ENCODE data around the gene KLHDC4.
"Not testable (repeated sequence)": the region's sequence is repeated elsewhere in the genome, so short reads cannot be mapped to it uniquely, and the experiment has no call there.

KLHDC4 gene

DNA sequence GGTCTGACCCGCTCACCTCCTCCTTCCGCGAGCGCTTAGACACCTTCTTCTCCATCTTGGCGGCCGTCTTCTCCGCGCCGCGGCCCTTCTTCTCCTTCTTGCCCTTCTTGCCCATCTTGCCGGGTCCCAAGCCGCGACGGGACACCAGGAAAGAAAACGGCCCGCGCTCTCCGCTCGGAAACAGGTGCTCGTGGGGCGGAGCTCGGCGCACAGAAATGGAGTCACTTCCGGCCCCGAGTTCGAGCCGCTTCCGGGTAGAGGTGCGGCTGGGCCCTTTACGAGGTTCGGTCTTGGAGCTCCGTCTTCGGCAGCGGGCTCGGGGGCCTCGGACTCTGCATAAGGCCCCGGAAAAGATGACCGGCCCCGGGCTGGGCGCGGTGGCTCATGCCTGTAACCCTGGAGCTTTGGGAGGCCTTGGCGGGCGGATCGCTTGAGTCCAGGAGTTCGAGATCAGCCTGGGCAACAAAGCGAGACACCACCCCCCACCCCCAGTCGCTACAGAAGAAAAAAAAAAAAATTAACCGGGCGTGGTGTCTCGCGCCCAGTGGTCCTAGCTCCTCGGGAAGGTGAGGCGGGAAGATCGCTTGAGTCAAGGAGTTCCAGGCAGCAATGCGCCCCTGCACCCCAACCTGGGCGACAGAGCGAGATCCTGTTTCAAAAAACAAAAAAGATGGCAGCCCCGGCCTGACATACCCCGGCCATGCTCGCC lies at the start of gene KLHDC4:
Gene KLHDC4, minus strand, starts transcription at position 211 of the 709 bp plus-strand sequence. Its CDS starts 96 bp downstream, at position 115.
- DNase-seq (ENCODE audit: low read depth): peak; percentile 92

DNA sequence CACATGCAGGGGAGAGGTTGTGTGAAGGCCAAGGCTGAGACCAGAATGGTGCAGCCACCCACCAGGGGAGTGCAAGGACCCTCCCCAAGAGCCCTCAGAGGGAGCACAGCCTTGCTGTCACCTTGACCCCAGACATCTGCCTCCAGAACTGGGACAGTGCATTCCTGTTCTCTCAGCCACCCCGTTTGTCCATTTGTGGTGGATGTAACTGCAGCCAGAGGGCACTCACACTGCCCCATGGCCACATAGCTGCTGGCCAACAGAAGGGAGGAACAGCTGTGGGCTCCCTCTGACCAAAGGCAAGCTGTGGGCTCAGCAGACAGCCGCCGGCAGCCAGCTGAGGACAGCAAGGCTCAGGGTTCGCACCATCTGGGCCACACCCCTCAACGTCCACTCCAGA lies 49.8 kb upstream of the KLHDC4 start:
- no peak overlapping the region for H3K4me3 ChIP-seq (ENCODE audit: low read depth, low read length)
- TF ChIP-seq MYC (IDR thresholded peaks at IDR 0.05; ENCODE audit: low read depth, low read length) (no peak), POLR2A (IDR thresholded peaks at IDR 0.05; ENCODE audit: extremely low read depth, insufficient read length) (no peak)
- TF ChIP-seq, protein P1, sequence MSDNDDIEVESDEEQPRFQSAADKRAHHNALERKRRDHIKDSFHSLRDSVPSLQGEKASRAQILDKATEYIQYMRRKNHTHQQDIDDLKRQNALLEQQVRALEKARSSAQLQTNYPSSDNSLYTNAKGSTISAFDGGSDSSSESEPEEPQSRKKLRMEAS (IDR thresholded peaks at IDR 0.05; ENCODE audit: low read depth, low read length): no peak
- TF ChIP-seq, protein P2, sequence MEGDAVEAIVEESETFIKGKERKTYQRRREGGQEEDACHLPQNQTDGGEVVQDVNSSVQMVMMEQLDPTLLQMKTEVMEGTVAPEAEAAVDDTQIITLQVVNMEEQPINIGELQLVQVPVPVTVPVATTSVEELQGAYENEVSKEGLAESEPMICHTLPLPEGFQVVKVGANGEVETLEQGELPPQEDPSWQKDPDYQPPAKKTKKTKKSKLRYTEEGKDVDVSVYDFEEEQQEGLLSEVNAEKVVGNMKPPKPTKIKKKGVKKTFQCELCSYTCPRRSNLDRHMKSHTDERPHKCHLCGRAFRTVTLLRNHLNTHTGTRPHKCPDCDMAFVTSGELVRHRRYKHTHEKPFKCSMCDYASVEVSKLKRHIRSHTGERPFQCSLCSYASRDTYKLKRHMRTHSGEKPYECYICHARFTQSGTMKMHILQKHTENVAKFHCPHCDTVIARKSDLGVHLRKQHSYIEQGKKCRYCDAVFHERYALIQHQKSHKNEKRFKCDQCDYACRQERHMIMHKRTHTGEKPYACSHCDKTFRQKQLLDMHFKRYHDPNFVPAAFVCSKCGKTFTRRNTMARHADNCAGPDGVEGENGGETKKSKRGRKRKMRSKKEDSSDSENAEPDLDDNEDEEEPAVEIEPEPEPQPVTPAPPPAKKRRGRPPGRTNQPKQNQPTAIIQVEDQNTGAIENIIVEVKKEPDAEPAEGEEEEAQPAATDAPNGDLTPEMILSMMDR (IDR thresholded peaks at IDR 0.05; ENCODE audit: low read depth, low read length): no peak
- DNase-seq (ENCODE audit: low read depth): no peak

More for the DNA sequence above, at the start of gene KLHDC4:
- peak within 1 kb of the TSS; percentile 81 for H3K4me3 ChIP-seq (ENCODE audit: low read depth, low read length)
- TF ChIP-seq POLR2A (IDR thresholded peaks at IDR 0.05; ENCODE audit: extremely low read depth, insufficient read length): no peak
- peak; percentile 87 for TF ChIP-seq MYC (IDR thresholded peaks at IDR 0.05; ENCODE audit: low read depth, low read length)
- TF ChIP-seq, protein P1 (IDR thresholded peaks at IDR 0.05; ENCODE audit: low read depth, low read length): peak; percentile 80
- TF ChIP-seq, protein P2 (IDR thresholded peaks at IDR 0.05; ENCODE audit: low read depth, low read length): no peak

DNA sequence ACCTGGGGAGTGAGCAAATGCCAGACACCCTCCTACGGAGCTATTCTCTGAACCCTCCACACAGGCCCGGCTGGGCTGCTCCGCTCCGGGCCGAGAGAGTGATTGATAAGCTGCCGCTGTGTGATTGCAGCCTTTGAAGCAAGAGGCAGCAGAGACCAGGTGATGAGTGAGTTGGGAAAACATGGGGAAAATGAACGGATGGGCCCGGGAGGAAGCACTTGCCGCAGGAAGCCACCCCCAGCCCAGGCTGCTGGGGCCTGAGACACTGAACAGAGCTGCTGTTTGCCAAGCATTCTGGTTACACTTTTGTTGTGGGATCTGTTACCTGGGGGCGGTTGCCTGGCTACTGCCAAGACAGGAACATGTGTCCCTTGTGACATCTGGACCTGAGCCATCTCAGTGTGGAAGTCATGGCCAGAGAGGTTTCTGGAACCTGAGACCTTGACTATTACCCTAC lies 46.4 kb upstream of the KLHDC4 start:
- no peak for DNase-seq (ENCODE audit: low read depth)
- no peak overlapping the region for H3K4me3 ChIP-seq (ENCODE audit: low read depth, low read length)
- TF ChIP-seq POLR2A (IDR thresholded peaks at IDR 0.05; ENCODE audit: extremely low read depth, insufficient read length): no peak
- TF ChIP-seq, protein P2 (IDR thresholded peaks at IDR 0.05; ENCODE audit: low read depth, low read length): no peak
- TF ChIP-seq, protein P1 (IDR thresholded peaks at IDR 0.05; ENCODE audit: low read depth, low read length): no peak
- TF ChIP-seq MYC (IDR thresholded peaks at IDR 0.05; ENCODE audit: low read depth, low read length): no peak

DNA sequence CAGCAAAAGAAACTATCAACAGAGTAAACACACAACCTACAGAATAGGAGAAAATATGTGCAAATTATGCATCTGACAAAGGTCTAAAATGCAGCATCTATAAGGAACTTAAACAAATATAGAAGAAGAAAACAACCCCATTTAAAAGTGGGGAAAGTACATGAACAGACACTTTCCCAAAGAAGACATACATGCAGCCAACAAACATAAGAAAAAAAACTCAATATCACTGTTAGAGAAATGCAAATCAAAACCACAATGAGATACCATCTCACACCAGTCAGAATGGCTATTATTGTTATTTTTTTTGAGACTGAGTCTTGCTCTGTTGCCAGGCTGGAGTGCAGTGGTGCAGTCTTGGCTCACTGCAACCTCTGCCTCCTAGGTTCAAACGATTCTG lies 45.7 kb upstream of the KLHDC4 start:
- H3K4me3 ChIP-seq (ENCODE audit: low read depth, low read length); DNase-seq (ENCODE audit: low read depth): not testable (repeated sequence)

DNA sequence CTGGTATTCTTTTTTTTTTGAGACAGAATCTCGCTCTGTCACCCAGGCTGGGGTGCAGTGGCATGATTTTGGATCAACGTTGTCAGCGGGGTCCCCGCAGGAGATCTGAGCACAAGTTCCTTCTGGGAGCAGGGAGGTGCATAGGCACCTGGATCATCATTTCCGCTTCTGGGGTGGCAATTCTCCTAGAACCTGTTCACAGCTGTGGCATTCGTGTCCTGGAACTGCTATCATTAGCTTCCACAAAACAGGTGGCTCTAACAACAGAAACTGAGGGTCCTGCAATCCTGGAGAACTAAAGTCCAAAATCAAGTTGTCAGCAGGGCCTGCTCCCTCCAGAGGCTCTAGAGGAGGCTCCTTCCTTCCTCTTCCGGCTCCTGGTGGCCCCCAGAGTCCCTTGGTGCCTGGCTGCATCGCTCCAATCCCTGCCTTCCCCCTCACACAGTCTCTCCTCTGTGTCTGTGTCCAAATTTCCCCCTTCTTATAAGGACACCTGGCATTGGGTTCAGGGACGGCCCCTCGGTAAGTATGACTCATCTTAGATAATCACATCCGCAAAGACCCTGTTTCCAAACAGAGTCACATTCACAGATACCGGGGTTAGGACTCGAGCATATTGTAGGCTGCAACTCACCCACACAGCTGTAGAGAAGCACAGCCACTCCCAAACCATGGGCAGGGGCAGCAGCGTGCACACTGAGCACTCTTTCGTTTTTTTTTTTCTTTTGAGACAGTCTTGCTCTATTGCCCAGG lies 43.5 kb upstream of the KLHDC4 start:
- TF ChIP-seq POLR2A (IDR thresholded peaks at IDR 0.05; ENCODE audit: extremely low read depth, insufficient read length) (no peak), MYC (IDR thresholded peaks at IDR 0.05; ENCODE audit: low read depth, low read length) (peak; percentile 66)
- TF ChIP-seq, protein P1 (IDR thresholded peaks at IDR 0.05; ENCODE audit: low read depth, low read length): peak; percentile 52; the same call in 1 of the 2 replicates
- peak; percentile 90 for DNase-seq (ENCODE audit: low read depth)
- no peak overlapping the region for H3K4me3 ChIP-seq (ENCODE audit: low read depth, low read length)

DNA sequence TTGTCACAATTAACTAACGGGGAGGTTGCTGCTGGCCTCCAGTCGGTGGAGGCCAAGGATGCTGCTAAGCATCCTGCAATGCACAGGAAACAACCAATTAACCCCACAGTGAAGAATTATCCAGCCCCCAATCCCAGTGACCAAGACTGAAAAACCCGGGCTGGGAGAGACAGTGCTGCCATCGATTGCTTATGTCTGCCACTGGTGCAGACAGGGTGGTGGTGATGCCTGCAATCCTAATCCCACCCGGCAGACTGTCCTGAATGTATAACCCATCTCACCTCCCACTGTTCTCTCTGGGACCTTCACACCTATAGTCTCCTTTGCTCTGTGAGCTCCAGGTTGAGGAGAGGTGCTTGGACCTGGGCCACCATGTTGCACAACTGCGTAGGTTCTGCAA lies 42.3 kb upstream of the KLHDC4 start:
- H3K4me3 ChIP-seq (ENCODE audit: low read depth, low read length): no peak overlapping the region
- no peak for DNase-seq (ENCODE audit: low read depth)
- TF ChIP-seq, protein P2 (IDR thresholded peaks at IDR 0.05; ENCODE audit: low read depth, low read length): no peak
- no peak for TF ChIP-seq MYC (IDR thresholded peaks at IDR 0.05; ENCODE audit: low read depth, low read length)
- TF ChIP-seq, protein P1 (IDR thresholded peaks at IDR 0.05; ENCODE audit: low read depth, low read length): no peak
- no peak for TF ChIP-seq POLR2A (IDR thresholded peaks at IDR 0.05; ENCODE audit: extremely low read depth, insufficient read length)
